Keratinocyte (primary cell): ENCODE results near the gene PLXDC2.

Source experiments
- CTCF ChIP-seq, 3 experiments: IDR thresholded peaks in 1 of 3; conservative IDR thresholded peaks in 1 of 3; optimal IDR thresholded peaks in 1 of 3; 2 replicates in 2 of 3; 3 replicates in 1 of 3; pipeline versions ENCODE3 to v1.5.1; 2011; ENCODE audit warnings: low read length in 3 of 3, mild to moderate bottlenecking in 3 of 3, moderate library complexity in 2 of 3, control low read depth in 1 of 3, inconsistent platforms in 1 of 3; ENCODE audit not compliant: insufficient read depth in 2 of 3; ENCODE audit errors: extremely low read depth in 1 of 3
- EZH2 ChIP-seq: IDR thresholded peaks from one replicate; pipeline ENCODE4 v1.6.1; 2012; ENCODE audit warnings: inconsistent platforms, mild to moderate bottlenecking, low read length, moderate library complexity

GRCh38 chr10:19954601-19955000 is 138.4 kb downstream of the PLXDC2 start:
- TF ChIP-seq CTCF (optimal IDR thresholded peaks at IDR 0.05 in 1 of 3, IDR thresholded peaks at IDR 0.05 in 1 of 3, conservative IDR thresholded peaks at IDR 0.05 in 1 of 3; ENCODE audit: extremely low read depth in 1 of 3, insufficient read depth in 2 of 3, low read length in 3 of 3): no peak
- TF ChIP-seq EZH2: no peak
